H54 (cell line): ENCODE results near the gene MYO16.

ENCODE experiments used
- DNase-seq: peaks from one replicate; pipeline ENCODE4 v3.0.0; 2011; ENCODE audit warnings: low spot score, mixed read lengths; ENCODE audit not compliant: insufficient read length
- FAIRE-seq: peaks from 3 replicates; lab custom pipeline; 2011; peaks lifted over from hg19 to GRCh38; lab: Jason Lieb, UNC
- POLR2A ChIP-seq: IDR thresholded peaks from 2 replicates; pipeline ENCODE4 v1.6.1; 2011; ENCODE audit warnings: low read depth, mild to moderate bottlenecking, low read length

Gene MYO16

DNA sequence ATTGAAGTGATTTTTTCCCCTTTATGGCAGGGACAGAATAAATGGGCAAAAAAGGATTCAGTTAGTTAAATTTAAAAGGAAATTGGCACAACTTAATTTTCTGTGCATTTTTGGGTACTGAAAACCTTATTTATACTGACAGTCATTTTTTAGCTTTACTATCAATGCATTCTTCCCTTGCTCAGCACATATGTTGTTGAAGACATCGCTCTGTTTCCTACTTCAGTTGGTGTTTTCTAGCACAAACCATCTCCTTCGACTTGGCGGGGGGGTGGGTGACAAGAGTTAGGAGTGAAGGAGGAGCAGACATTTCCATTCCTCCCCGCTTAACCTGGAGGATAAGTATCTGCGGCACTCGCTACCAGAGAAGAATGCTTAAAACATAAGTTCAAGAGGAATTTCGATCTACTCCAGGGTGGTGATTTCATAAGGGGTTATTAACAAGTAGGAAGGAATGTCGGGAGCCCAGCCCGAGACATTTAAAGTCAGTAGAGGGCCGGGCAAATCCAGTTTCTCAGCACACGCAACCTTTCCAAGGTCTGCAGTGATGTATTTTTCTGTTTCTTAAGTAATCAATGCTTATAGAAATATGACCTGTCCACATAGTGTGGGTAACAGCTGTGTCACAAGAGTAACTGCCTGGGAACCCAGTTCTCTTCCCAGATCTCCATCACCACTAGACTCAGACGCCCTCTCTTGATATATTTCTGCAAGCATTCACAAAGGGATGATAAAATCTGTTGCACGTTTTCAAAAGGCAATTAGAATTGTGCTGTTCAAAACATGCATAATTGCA is 525.8 kb downstream of the MYO16 start:
- DNase-seq (peak; percentile 33), FAIRE-seq (peak; percentile 99)
- TF ChIP-seq POLR2A, result no peak

DNA sequence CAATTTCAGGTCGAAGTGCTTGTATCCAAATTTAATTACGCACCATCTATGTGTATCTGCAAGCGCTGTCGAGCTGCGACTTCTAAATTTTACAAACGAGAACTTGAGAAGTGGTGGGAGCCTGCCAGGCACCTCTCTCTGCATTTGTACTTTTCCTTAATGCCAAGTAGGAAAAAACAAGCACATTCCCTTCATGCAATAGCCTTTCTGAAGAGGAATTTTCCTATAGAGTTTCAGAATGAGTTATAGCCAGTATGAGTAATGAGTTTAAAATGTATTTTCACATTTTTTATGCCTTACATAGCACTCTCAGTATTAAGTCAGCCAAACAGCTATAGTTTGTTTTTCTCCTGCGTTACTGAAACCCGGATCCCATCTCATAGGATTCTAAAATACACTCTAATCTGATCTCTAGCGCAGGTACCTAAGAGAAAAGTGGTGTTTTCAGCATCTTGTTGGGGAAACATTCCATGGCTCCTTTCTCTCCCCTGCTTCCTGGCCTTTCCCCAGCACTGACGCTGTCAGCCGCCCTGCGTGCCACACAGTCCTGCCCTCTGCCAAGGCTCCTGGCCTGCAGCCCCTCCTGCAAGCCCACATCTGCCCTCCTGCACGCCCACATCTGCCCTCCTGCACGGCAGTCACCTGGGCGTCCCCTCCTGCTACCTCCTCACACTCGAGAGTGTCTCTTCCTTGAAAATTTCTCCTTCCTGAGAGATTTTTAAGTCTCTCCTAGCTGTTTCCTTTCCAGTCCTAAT is 526.9 kb downstream of the MYO16 start:
- no peak for FAIRE-seq
- no peak for TF ChIP-seq POLR2A
- DNase-seq, result peak; percentile 62

DNA sequence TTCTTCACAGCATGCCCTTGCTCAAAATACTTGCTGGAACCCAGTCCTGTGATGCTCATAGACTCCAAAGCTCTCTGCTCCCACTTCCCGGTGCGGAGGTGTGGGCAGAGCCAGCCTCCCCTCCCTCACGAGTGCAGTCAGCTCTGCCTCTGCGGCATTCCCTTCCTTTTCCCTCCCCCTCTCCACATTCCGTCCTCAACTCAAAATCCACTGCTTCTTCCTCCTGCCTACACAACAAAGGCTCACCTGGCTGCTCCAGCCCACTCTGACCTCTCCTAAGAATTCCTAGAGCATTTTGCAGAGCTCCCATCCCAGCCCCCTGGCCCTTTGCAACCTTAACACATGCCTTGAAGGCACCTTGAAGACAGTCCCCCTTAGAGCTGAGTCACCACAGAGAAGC is 527.9 kb downstream of the MYO16 start:
- FAIRE-seq, result no peak
- TF ChIP-seq POLR2A, result no peak
- no peak for DNase-seq

DNA sequence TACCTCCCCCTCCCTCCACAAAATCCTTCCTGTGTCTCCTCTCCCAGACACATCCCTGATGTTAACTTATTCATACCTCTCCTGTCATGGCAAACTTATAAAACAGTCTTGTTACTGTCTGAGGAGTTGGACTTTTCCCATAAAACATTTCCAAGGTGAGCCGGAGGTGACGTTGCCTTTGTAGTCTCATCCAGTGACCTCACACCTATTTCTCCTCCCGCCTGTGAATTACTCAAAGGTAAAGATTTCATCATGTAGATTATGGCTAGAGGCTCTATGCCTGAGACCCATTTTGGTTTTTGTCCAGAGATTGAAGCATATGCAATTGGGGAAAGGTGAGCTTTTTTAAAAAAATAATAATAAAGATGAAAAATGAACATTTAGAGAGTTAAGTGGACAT is 529.0 kb downstream of the MYO16 start:
- DNase-seq (no peak), FAIRE-seq (no peak)
- no peak for TF ChIP-seq POLR2A

DNA sequence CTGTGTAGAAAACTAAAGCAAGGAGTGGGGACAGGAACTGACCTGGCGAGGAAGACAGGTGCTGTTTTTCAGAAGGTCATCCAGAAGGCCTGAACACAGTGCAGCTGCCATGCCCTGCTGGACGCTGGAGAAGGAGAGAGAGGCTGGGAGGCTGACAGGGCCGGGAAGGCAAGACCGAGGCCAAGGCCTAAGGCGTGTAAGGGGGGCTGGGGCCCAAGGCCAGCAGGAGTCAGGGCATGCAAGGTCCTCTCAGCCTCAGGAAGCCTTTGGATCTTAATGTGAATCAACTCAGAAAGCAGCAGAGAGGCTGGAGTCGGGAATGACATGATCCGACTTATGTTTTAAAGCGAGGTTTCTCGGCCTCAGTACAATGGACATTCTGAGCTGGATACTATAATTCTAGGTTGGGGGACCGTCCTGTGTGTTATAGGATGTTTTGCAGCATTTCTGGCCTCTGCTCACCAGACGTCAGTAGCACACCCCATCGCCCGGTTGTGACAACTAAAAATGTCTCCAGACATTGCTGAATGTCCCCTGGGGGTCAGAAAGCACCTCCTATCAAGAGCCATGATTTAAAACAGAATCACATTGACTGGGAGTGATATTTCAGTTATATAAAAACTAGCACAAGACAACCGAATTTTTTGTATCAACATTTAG is 530.4 kb downstream of the MYO16 start:
- FAIRE-seq, result no peak

DNA sequence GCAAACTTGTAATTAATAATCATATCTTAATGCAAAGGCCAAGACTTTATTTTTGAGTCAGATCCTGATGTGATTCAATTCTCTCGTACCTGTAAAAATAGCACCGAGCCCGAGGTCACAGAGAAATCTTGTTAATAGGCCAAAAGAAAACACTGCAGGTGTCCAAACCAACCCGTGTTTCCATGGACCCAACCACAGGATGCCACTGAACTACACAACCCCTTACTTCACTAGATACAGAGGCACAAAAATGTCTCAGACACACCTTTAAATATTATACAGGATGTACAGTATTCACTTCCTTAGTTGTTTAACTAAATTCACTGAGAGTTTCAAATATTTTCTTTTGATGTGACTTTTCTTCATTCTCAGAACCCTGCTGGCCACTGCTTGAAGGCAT is 530.9 kb downstream of the MYO16 start:
- FAIRE-seq (peak; percentile 41), DNase-seq (no peak)
- no peak for TF ChIP-seq POLR2A

More for the DNA sequence above, 530.4 kb downstream of the MYO16 start:
- DNase-seq, result no peak
- no peak for TF ChIP-seq POLR2A

DNA sequence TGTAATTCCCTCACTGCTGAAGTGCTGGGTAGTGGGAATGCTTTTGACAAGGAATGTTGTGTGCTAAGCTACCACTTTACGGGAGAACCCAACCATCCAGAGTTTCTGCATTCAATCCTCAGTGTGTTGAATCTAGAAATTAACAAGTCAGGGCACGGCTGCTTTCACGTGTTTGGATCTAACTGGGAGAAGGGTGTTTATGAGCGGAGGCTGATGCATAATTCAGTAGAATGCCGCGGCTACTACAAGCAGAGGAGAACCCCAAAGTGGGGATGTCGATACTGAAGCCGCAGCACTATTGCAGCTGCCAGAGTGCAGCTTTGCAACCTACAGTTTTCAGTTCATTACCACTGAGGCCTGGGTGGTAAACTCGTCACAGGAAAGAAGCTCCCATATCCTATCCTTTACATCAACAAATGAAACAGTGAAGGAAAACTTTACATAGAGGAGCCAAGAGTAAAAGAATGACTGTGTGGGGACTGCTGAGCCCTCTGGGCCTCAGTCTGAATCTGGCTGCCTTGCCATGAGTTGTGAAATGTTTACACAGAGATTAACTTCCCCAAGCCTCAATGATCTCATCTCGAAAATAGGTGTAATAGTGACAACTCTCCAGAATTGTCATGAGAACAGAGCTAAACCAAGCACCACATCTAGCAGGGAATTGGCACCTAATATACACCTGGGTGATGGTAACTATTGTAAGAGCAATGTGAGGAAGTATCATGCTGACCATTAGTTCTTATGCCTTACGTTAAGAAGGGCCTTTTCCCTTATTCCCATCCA is 531.7 kb downstream of the MYO16 start:
- TF ChIP-seq POLR2A, result no peak
- FAIRE-seq (peak; percentile 20), DNase-seq (no peak)

DNA sequence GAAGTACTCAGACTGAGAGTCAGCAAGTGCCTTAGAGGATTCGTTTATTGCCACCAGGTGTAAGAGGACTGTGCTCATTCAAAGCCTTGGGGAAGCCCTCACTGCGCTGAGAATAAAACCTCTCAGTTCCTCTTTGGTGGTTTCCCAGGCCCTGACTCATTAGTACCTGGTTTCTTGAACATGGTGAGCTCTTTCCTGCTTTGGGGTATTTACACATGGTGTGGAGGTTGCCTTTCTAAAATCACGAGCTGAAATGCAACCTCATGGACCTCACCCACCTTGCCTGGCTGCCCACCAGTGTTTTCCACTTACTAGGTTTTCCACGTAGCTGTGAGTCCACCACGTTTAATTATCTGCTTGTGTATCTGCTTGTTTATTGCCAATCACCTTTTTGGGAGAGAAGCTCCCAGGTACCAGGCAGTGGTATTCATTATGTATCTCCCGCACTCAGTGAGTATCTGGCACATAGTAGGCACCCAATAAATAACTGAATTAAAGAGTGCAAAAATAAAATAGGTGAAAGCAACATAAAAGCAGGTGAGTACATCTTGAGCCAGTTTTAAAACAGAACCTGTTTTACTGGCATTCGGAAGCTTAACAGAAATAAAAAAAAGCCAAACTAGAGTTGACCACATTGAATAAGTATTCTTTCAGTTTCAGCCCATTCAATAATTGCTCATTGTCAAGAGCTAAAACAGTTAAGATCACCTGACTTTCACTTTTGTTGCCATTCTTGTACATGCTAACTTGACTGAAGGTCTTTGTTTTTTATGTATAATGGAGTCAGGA is 533.0 kb downstream of the MYO16 start:
- no peak for FAIRE-seq
- TF ChIP-seq POLR2A, result no peak
- DNase-seq, result no peak

DNA sequence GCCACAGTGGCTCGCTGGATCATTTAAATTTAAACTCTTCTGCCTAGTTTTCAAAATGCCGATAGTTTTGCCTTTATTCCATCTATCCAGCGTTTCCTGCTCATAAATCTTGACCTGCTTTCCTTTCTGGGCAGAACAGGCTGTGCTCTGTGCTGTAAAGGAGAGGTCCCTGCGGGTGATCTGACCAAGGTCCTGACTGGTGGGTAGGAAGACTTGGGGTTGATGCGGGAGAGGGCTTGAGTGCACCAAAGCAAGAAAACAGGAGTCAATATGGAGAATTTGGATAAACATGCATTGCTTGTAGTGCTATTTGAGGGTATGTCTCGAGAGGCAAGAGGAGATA is 533.6 kb downstream of the MYO16 start:
- TF ChIP-seq POLR2A, result no peak
- FAIRE-seq (peak; percentile 97), DNase-seq (no peak)

DNA sequence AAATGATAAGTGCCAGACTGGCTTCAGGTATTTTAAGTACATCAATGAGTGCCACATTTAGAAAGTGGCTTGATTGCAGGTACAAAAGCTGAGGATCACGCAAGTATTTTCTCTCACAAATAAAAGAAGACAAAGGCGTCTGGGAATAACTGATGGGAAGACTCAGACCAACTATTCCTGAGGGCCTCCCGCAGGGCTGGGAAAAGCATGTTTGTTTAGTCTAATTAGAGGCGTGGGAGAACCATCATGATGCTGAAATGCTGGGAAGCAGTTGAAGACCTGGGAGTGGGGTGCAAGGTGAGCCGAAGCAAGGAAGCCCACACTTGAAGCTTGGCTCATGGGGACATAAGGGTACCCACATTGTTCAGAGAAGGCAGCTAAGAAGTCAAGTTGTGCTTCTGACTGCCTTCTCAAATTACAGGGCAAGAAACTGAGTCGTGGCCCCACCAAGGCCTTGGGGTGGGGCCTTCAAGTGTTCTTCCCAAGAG is 536.0 kb downstream of the MYO16 start:
- DNase-seq (no peak), FAIRE-seq (peak; percentile 68)
- no peak for TF ChIP-seq POLR2A

DNA sequence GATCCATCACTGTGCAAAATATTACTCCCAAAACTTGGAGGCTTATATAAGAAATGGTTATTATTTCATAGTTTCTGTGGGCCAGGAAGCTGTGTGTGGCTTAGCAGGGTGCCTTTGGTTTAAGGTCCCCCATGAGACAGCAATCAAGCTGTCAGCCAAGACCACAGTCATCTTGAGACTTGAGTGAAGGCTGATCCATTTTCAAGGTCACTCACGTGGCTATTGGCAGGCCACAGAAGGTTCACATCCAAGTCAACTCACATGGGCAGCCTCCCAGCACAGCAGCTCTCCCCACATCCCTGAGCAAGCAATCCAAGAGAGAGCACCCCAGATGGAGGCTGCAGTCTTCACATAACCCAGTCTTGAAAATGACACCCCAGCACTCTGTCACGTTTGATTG is 537.4 kb downstream of the MYO16 start:
- no peak for TF ChIP-seq POLR2A
- no peak for FAIRE-seq
- DNase-seq, result no peak

DNA sequence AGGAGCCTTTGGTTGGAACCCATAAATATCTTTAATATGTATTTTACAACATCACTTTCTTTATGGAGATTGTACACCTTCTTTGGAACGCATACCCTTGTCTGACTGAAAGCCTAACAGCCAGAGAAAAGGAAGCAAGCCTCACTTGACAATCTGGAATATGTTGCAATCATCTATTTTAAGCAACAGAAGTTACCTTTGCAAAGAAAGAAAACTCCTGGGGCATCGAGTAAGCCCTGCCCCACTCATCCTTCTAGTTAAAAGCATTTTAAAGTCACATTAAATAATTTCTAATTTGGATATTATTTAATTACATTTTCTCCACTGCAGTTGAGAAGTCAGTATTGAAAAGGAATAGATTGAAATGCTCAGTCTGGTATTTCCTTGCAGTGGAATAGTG is 542.7 kb downstream of the MYO16 start:
- TF ChIP-seq POLR2A, result no peak

DNA sequence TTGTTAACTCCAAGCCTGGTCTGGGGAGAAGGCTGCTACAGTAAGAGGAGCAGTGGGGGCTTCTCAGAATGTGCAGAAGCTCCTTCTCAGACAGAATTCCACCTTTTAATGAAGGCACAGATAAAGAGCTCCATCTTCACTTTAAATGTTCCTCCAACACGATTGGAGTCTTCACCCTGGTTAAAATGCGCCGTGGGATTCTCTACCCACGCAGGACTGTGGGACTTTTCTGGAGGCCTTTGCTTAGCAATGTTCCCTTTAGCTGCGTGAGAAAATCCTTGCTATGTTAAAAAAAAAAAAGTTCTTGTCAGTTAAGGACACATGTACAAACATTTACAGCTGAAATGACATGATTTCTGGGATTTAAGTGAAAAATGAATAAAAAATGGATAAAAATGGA is 546.3 kb downstream of the MYO16 start:
- TF ChIP-seq POLR2A, result no peak
- FAIRE-seq (no peak), DNase-seq (no peak)

More for the DNA sequence above, 542.7 kb downstream of the MYO16 start:
- no peak for DNase-seq
- FAIRE-seq, result peak; percentile 52
